Right lobe of liver (tissue), 6 donors: ENCODE results near the gene ATAD2B. TPM values are rescaled to one million over a fixed set of nuclear protein-coding genes. Genes with fewer than 3 reads are reported as not detected.

Source experiments
- ATAC-seq, 4 donors: fragments of 200-7000 bp; cut with Tn5 transposase; one replicate each; pipeline ENCODE4 v1.9.1; 2020; ENCODE audit warnings: mild to moderate bottlenecking in 4 of 4, moderate library complexity in 4 of 4
- DNase-seq, 3 donors: peaks; one replicate each; pipeline ENCODE4 v3.0.0-alpha.2; 2020
- H3K27ac ChIP-seq, 3 donors: fragments of 200-600 bp; one replicate each; pipeline ENCODE4 v1.8.0; 2022
- H3K27me3 ChIP-seq, 2 donors: fragments of 200-600 bp; one replicate each; pipeline ENCODE4 v1.8.0; 2022
- H3K36me3 ChIP-seq, 4 donors: fragments of 200-600 bp; sonication (generic) in 1 of 4; one replicate each; pipeline versions ENCODE4 v1.5.1 to v1.8.0; 2017 to 2022; ENCODE audit warnings: control low read depth in 1 of 4
- H3K4me1 ChIP-seq, 4 donors: fragments of 200-600 bp; sonication (generic) in 1 of 4; one replicate each; pipeline versions ENCODE4 v1.5.1 to v1.8.0; 2017 to 2022; ENCODE audit warnings: control low read depth in 1 of 4
- H3K4me3 ChIP-seq, 3 donors: fragments of 200-600 bp; one replicate each; pipeline ENCODE4 v1.8.0; 2022
- H3K9me3 ChIP-seq, 4 donors: fragments of 200-600 bp; sonication (generic) in 1 of 4; one replicate each; pipeline versions ENCODE4 v1.5.1 to v1.8.0; 2017 to 2022; ENCODE audit warnings: control low read depth in 1 of 4
- POLR2A ChIP-seq: fragments of 450-650 bp; IDR thresholded peaks from one replicate; pipeline ENCODE4 v1.6.1; 2017; ENCODE audit warnings: antibody characterized with exemption, mild to moderate bottlenecking
- WGBS: methylation state at CpG from one replicate; pipeline ENCODE4 v1.1.6; 2018; ENCODE audit warnings: low coverage, low lambda C conversion rate; ENCODE audit not compliant: insufficient coverage; ENCODE audit errors: missing lambda C conversion rate; 5-methylcytosine and 5-hydroxymethylcytosine counted together
- intact Hi-C, 2 donors: fragments of 100-400 bp; cut with DNase I; formaldehyde crosslinking; loops; one replicate each; pipeline versions ENCODE4 v1.11.2 to v1.14.1; 2022
- total RNA-seq, 6 experiments: library from RNA; depleted of rRNA in 2 of 6; stranded (reverse); fragments of >200 nt in 2 of 6; fragmentation: NEBNext Ultra II Directional in 3 of 6; extraction: Animal tissue kit (Norgen Biotek cat#: 25700) in 3 of 6; gene quantifications; one replicate each; pipeline versions ENCODE4 v1.1.0 to v1.2.4, GENCODE V29; 2016 to 2023
- TF ChIP-seq, protein P1 (sequence below), 4 donors: fragments of 200-600 bp in 3 of 4; fragments of 450-650 bp in 1 of 4; IDR thresholded peaks; one replicate each; pipeline versions ENCODE4 v1.5.1 to v1.8.0; 2016 to 2022; ENCODE audit warnings: antibody characterized with exemption in 4 of 4, mild to moderate bottlenecking in 2 of 4
- donor health status: DM: no; HTN: yes; CAD: no.
- donor health status: DM: no; HTN: no; CAD: no.
- donor health status: DM: no; HTN: no; CAD: no.
- donor health status: DM: no; HTN: yes; CAD: no.
- donor health status: DM: no; HTN: yes; CAD: no.

Gene ATAD2B
- total RNA-seq, 6 experiments from 2014 or later, result 7.5 to 12.1 (median 8.8) TPM

GRCh38 chr2:23871206-23871605 is 55.7 kb downstream of the ATAD2B start:
- no peaks in the 10 kb centered on the region for H3K9me3 ChIP-seq
- intact Hi-C loops, result no loop called here
- H3K36me3 ChIP-seq, result peaks cover 0 to 41% (median 9%) of the 10 kb centered on the region in 4 donors
- TF ChIP-seq, protein P1, sequence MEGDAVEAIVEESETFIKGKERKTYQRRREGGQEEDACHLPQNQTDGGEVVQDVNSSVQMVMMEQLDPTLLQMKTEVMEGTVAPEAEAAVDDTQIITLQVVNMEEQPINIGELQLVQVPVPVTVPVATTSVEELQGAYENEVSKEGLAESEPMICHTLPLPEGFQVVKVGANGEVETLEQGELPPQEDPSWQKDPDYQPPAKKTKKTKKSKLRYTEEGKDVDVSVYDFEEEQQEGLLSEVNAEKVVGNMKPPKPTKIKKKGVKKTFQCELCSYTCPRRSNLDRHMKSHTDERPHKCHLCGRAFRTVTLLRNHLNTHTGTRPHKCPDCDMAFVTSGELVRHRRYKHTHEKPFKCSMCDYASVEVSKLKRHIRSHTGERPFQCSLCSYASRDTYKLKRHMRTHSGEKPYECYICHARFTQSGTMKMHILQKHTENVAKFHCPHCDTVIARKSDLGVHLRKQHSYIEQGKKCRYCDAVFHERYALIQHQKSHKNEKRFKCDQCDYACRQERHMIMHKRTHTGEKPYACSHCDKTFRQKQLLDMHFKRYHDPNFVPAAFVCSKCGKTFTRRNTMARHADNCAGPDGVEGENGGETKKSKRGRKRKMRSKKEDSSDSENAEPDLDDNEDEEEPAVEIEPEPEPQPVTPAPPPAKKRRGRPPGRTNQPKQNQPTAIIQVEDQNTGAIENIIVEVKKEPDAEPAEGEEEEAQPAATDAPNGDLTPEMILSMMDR (IDR thresholded peaks at IDR 0.05), result no peak
- TF ChIP-seq POLR2A, result no peak
- no peak overlapping the region for H3K4me3 ChIP-seq
- no peaks in the 10 kb centered on the region for H3K27me3 ChIP-seq
- no peak overlapping the region for H3K27ac ChIP-seq
- ATAC-seq, result no peak
- WGBS, result 95% methylated on average over 7 of the region's 7 CpGs
- no peaks in the 10 kb centered on the region for H3K4me1 ChIP-seq
- no peak for DNase-seq

- 93% methylated on average over 2 of the region's 2 CpGs for WGBS
- no peaks in the 10 kb centered on the region for H3K9me3 ChIP-seq
- no peak for DNase-seq
- H3K4me1 ChIP-seq, result no peaks in the 10 kb centered on the region
- no peak overlapping the region for H3K27ac ChIP-seq
- TF ChIP-seq, protein P1 (IDR thresholded peaks at IDR 0.05), result no peak
- no peak for TF ChIP-seq POLR2A
- H3K4me3 ChIP-seq, result no peak overlapping the region
- no peak for ATAC-seq
- H3K27me3 ChIP-seq, result no peaks in the 10 kb centered on the region
- intact Hi-C loops, result no loop called here
- H3K36me3 ChIP-seq, result peaks cover 0 to 46% (median 16%) of the 10 kb centered on the region in 4 donors
Observed at GRCh38 chr2:23867449-23867848, 59.5 kb downstream of the ATAD2B start.

- intact Hi-C loops, result no loop called here
- WGBS, result 94% methylated on average over 5 of the region's 8 CpGs
- peaks cover 0 to 30% (median 17%) of the 10 kb centered on the region in 4 donors for H3K36me3 ChIP-seq
Observed at GRCh38 chr2:23862716-23863426, 64.1 kb downstream of the ATAD2B start.

GRCh38 chr2:23861952-23862351 is 65.0 kb downstream of the ATAD2B start:
- DNase-seq (no peak), ATAC-seq (no peak)
- Histone ChIP-seq H3K36me3 (peaks cover 0 to 26% (median 15%) of the 10 kb centered on the region in 4 donors), H3K27ac (no peak overlapping the region), H3K27me3 (no peaks in the 10 kb centered on the region), H3K4me1 (no peaks in the 10 kb centered on the region), H3K9me3 (no peaks in the 10 kb centered on the region), H3K4me3 (no peak overlapping the region)
- WGBS, result 95% methylated on average over 2 of the region's 4 CpGs
- no peak for TF ChIP-seq POLR2A
- TF ChIP-seq, protein P1 (IDR thresholded peaks at IDR 0.05), result no peak
- intact Hi-C loops, result no loop called here

More at GRCh38 chr2:23862716-23863426, 64.1 kb downstream of the ATAD2B start:
- no peak overlapping the region for H3K27ac ChIP-seq
- H3K27me3 ChIP-seq, result no peaks in the 10 kb centered on the region
- TF ChIP-seq POLR2A, result no peak
- TF ChIP-seq, protein P1 (IDR thresholded peaks at IDR 0.05), result no peak
- DNase-seq (no peak), ATAC-seq (no peak)
- no peaks in the 10 kb centered on the region for H3K4me1 ChIP-seq
- H3K9me3 ChIP-seq, result no peaks in the 10 kb centered on the region
- no peak overlapping the region for H3K4me3 ChIP-seq
